Colonic mucosa (tissue), 4 donors: ENCODE measurements around the gene QRICH2. TPM values are rescaled to one million over a fixed set of nuclear protein-coding genes. Genes with fewer than 3 reads are reported as not detected.

Experiments used
- DNase-seq: peaks from one replicate; pipeline ENCODE4 v3.0.0-alpha.2; 2020
- H3K27ac ChIP-seq: fragments of 200-600 bp; one replicate; pipeline ENCODE4 v1.8.0; 2021
- H3K27me3 ChIP-seq: fragments of 200-600 bp; one replicate; pipeline ENCODE4 v1.8.0; 2021
- H3K36me3 ChIP-seq: fragments of 200-600 bp; one replicate; pipeline ENCODE4 v1.8.0; 2021
- H3K4me1 ChIP-seq: fragments of 200-600 bp; one replicate; pipeline ENCODE4 v1.8.0; 2021; ENCODE audit warnings: mild to moderate bottlenecking
- H3K4me3 ChIP-seq: fragments of 200-600 bp; one replicate; pipeline ENCODE4 v1.8.0; 2021
- H3K9ac ChIP-seq, 2 donors: one replicate each; pipeline ENCODE4 v1.7.0; 2013; ENCODE audit warnings: control low read depth in 2 of 2, low read depth in 2 of 2, low read length in 2 of 2
- H3K9me3 ChIP-seq: fragments of 200-600 bp; one replicate; pipeline ENCODE4 v1.8.0; 2021
- CTCF ChIP-seq: fragments of 200-600 bp; IDR thresholded peaks from one replicate; pipeline ENCODE4 v1.8.0; 2022; ENCODE audit warnings: antibody characterized with exemption, mild to moderate bottlenecking
- intact Hi-C: fragments of 100-400 bp; cut with DNase I; formaldehyde crosslinking; loops from one replicate; pipeline ENCODE4 v1.14.1; 2022
- total RNA-seq, 2 donors: library from RNA; stranded (reverse); fragmentation: NEBNext Ultra II Directional in 1 of 2; extraction: Animal tissue kit (Norgen Biotek cat#: 25700) in 1 of 2; gene quantifications; one replicate each; pipeline ENCODE4 v1.2.1, GENCODE V29; 2021
- donor health status: healthy.
- donor health status: DM: no; HTN: no; CAD: no.
- donor health status: DM: no; HTN: no; CAD: no.

The QRICH2 gene
- total RNA-seq, 2 donors from 2014 or later, result 1.2 to 5.7 TPM

- Histone ChIP-seq H3K4me3 (peak overlapping the region; percentile 67), H3K9me3 (no peaks in the 10 kb centered on the region), H3K4me1 (no peaks in the 10 kb centered on the region), H3K36me3 (no peaks in the 10 kb centered on the region), H3K9ac (peak overlapping the region in 1 of 2 donors; percentile 66), H3K27me3 (no peaks in the 10 kb centered on the region), H3K27ac (peak overlapping the region; percentile 60)
- intact Hi-C loops, result no loop called here
- no peak for DNase-seq
- no peak for TF ChIP-seq CTCF
Measured at GRCh38 chr17:76238847-76239537, 69.1 kb downstream of the QRICH2 start.

GRCh38 chr17:76237859-76238313, 70.2 kb downstream of the QRICH2 start:
- H3K4me3 ChIP-seq, result no peak overlapping the region
- intact Hi-C loops, result no loop called here
- H3K4me1 ChIP-seq, result no peaks in the 10 kb centered on the region
- H3K27me3 ChIP-seq, result no peaks in the 10 kb centered on the region
- DNase-seq, result no peak
- peak overlapping the region in 1 of 2 donors; percentile 49 for H3K9ac ChIP-seq
- TF ChIP-seq CTCF, result no peak
- H3K9me3 ChIP-seq, result no peaks in the 10 kb centered on the region
- no peak overlapping the region for H3K27ac ChIP-seq
- no peaks in the 10 kb centered on the region for H3K36me3 ChIP-seq

- intact Hi-C loops, result no loop called here
- Histone ChIP-seq H3K27me3 (no peaks in the 10 kb centered on the region), H3K36me3 (no peaks in the 10 kb centered on the region), H3K9me3 (no peaks in the 10 kb centered on the region), H3K27ac (no peak overlapping the region), H3K4me3 (no peak overlapping the region), H3K4me1 (no peaks in the 10 kb centered on the region), H3K9ac (no peak overlapping the region)
- no peak for DNase-seq
- TF ChIP-seq CTCF, result no peak
Measured at GRCh38 chr17:76236603-76237002, 71.5 kb downstream of the QRICH2 start.

GRCh38 chr17:76235883-76236282, 72.2 kb downstream of the QRICH2 start:
- intact Hi-C loops, result no loop called here

GRCh38 chr17:76234354-76234679, 73.8 kb downstream of the QRICH2 start:
- Histone ChIP-seq H3K27me3 (no peaks in the 10 kb centered on the region), H3K9ac (no peak overlapping the region), H3K36me3 (no peaks in the 10 kb centered on the region), H3K9me3 (no peaks in the 10 kb centered on the region), H3K27ac (no peak overlapping the region), H3K4me1 (no peaks in the 10 kb centered on the region), H3K4me3 (no peak overlapping the region)
- intact Hi-C loops, result no loop called here
- TF ChIP-seq CTCF, result no peak
- no peak for DNase-seq

More at GRCh38 chr17:76235883-76236282, 72.2 kb downstream of the QRICH2 start:
- Histone ChIP-seq H3K9ac (no peak overlapping the region), H3K27ac (no peak overlapping the region), H3K4me3 (no peak overlapping the region), H3K4me1 (no peaks in the 10 kb centered on the region), H3K9me3 (no peaks in the 10 kb centered on the region), H3K36me3 (no peaks in the 10 kb centered on the region), H3K27me3 (no peaks in the 10 kb centered on the region)
- no peak for DNase-seq
- TF ChIP-seq CTCF, result no peak
